ENCODE measurements around the gene BPNT1.

DNA sequence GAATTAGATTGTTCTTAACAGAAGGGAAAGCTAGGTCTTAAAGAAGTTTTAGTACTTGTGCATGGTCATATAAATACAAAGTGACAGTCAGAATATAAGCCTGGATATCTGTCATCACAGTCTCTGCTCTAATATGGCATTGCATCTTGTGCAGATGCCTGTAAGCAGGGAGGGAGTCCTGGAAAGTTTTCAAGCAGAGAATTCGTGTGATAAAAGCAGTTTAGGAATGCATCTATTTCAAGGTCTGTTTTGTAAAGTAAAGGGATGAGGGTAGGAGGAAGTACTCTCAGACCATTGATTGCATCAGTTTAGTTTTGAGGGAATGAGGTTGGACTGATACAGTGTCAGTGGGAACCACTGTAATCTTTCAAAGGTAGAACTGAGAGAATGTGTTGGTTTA lies 35.0 kb upstream of the BPNT1 start:
- no peak for TF ChIP-seq POLR2A (IDR thresholded peaks at IDR 0.05; ENCODE audit: low read depth, low read length)
- no peak for TF ChIP-seq MYC (IDR thresholded peaks at IDR 0.05; ENCODE audit: low read depth, low read length)
- no peak for TF ChIP-seq CTCF (IDR thresholded peaks at IDR 0.05; ENCODE audit: extremely low read depth in 1 of 2, insufficient read depth in 1 of 2, low read depth in 1 of 2, low read length in 2 of 2)
- no peak for TF ChIP-seq FOS (IDR thresholded peaks at IDR 0.05; ENCODE audit: borderline replicate concordance, insufficient read depth, low read length)
- no peak for TF ChIP-seq EZH2 (IDR thresholded peaks at IDR 0.05; ENCODE audit: borderline replicate concordance, low read depth, low read length, severe bottlenecking)
- TF ChIP-seq, protein P1, sequence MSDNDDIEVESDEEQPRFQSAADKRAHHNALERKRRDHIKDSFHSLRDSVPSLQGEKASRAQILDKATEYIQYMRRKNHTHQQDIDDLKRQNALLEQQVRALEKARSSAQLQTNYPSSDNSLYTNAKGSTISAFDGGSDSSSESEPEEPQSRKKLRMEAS (IDR thresholded peaks at IDR 0.05; ENCODE audit: insufficient read depth, insufficient read length) = no peak

Measured in endothelial cell of umbilical vein (primary cell).